GM18499 (cell line): ENCODE results near the gene RERG.

Experiments
- ATAC-seq: cut with Tn5 transposase; IDR thresholded peaks from one replicate; pipeline ENCODE4 v1.9.1; 2021; ENCODE audit warnings: moderate number of reproducible peaks; ENCODE audit not compliant: insufficient read depth, unreplicated experiment

The RERG gene

GRCh38 chr12:15059123-15059522 is 162.1 kb downstream of the RERG start:
- ATAC-seq, result no peak
